Transverse colon (tissue), 4 donors: ENCODE data around the gene DPYD. TPM values are rescaled to one million over a fixed set of nuclear protein-coding genes. Genes with fewer than 3 reads are reported as not detected.

ENCODE experiments used
- DNase-seq: peaks from one replicate; pipeline ENCODE4 v3.0.0-alpha.2; 2019
- H3K27ac ChIP-seq, 4 donors: fragments of 200-600 bp; sonication (generic); 2 replicates each; pipeline ENCODE4 v1.5.1; 2016 to 2018; ENCODE audit warnings: inconsistent platforms in 4 of 4
- H3K27me3 ChIP-seq: fragments of 200-600 bp; sonication (generic); 2 replicates; pipeline ENCODE4 v1.5.1; 2017; ENCODE audit warnings: inconsistent platforms
- H3K36me3 ChIP-seq, 4 donors: fragments of 200-600 bp; sonication (generic); 2 replicates each; pipeline ENCODE4 v1.5.1; 2017 to 2019; ENCODE audit warnings: inconsistent platforms in 4 of 4
- H3K4me1 ChIP-seq, 4 donors: fragments of 200-600 bp; sonication (generic); 2 replicates each; pipeline ENCODE4 v1.5.1; 2017 to 2020; ENCODE audit warnings: inconsistent platforms in 4 of 4
- H3K4me3 ChIP-seq, 4 donors: fragments of 200-600 bp; sonication (generic); 1 replicate in 1 of 4; 2 replicates in 3 of 4; pipeline versions ENCODE4 v1.5.1 to v1.6.1; 2017 to 2019; ENCODE audit warnings: inconsistent platforms in 4 of 4
- H3K9me3 ChIP-seq, 2 donors: fragments of 200-600 bp; sonication (generic); 2 replicates each; pipeline ENCODE4 v1.5.1; 2017 to 2019; ENCODE audit warnings: inconsistent platforms in 2 of 2
- EP300 ChIP-seq: sonication (generic); formaldehyde crosslinking; IDR thresholded peaks from one replicate; pipeline ENCODE4 v1.6.1; 2017; ENCODE audit warnings: antibody characterized with exemption, low read depth
- POLR2A ChIP-seq: fragments of 450-650 bp; IDR thresholded peaks from one replicate; pipeline ENCODE4 v1.6.1; 2016; ENCODE audit warnings: antibody characterized with exemption, mild to moderate bottlenecking, moderate library complexity
- POLR2AphosphoS5 ChIP-seq, 3 donors: sonication (generic); formaldehyde crosslinking; IDR thresholded peaks; one replicate each; pipeline ENCODE4 v1.6.1; 2016; ENCODE audit warnings: antibody characterized with exemption in 3 of 3
- WGBS, 2 donors: methylation state at CpG; one replicate each; pipeline ENCODE4 v1.1.5; 2018; ENCODE audit warnings: low coverage in 1 of 2; 5-methylcytosine and 5-hydroxymethylcytosine counted together
- in situ Hi-C, 4 donors: fragments of 200-750 bp; cut with MboI; loops; one replicate each; pipeline versions ENCODE4 v1.15.0 to v1.15.1; 2017; ENCODE audit warnings: low sequenced_read_pairs in 3 of 4, low pct_ligation_motif_present in 1 of 4, low pct_unique_long_range_greater_than_20kb in 1 of 4
- intact Hi-C: fragments of 100-400 bp; cut with DNase I; formaldehyde crosslinking; loops from one replicate; pipeline ENCODE4 v1.15.1; 2023; ENCODE audit warnings: low total_unique reads
- total RNA-seq, 4 donors: library from RNA; depleted of rRNA; stranded (reverse); fragments of >200 nt; gene quantifications; one replicate each; pipeline ENCODE4 v1.1.0, GENCODE V29; 2016
- TF ChIP-seq, protein P1 (sequence below), 5 experiments: fragments of 200-600 bp in 3 of 5; fragments of 450-650 bp in 2 of 5; sonication (generic) in 3 of 5; IDR thresholded peaks; 1 replicate in 2 of 5; 2 replicates in 3 of 5; pipeline ENCODE4 v1.5.1; 2016 to 2017; ENCODE audit warnings: antibody characterized with exemption in 5 of 5, inconsistent platforms in 3 of 5, mild to moderate bottlenecking in 2 of 5, moderate library complexity in 1 of 5

DPYD gene
- total RNA-seq, 4 donors from 2014 or later, result 11.2 to 34.8 (median 26.0) TPM

GRCh38 chr1:97660431-97661105 lies 260.3 kb downstream of the DPYD start:
- no peaks in the 10 kb centered on the region for H3K9me3 ChIP-seq
- no peak for TF ChIP-seq EP300
- TF ChIP-seq, protein P1, sequence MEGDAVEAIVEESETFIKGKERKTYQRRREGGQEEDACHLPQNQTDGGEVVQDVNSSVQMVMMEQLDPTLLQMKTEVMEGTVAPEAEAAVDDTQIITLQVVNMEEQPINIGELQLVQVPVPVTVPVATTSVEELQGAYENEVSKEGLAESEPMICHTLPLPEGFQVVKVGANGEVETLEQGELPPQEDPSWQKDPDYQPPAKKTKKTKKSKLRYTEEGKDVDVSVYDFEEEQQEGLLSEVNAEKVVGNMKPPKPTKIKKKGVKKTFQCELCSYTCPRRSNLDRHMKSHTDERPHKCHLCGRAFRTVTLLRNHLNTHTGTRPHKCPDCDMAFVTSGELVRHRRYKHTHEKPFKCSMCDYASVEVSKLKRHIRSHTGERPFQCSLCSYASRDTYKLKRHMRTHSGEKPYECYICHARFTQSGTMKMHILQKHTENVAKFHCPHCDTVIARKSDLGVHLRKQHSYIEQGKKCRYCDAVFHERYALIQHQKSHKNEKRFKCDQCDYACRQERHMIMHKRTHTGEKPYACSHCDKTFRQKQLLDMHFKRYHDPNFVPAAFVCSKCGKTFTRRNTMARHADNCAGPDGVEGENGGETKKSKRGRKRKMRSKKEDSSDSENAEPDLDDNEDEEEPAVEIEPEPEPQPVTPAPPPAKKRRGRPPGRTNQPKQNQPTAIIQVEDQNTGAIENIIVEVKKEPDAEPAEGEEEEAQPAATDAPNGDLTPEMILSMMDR (IDR thresholded peaks at IDR 0.05), result no peak
- TF ChIP-seq POLR2AphosphoS5 (IDR thresholded peaks at IDR 0.05), result no peak
- TF ChIP-seq POLR2A, result no peak
- no peaks in the 10 kb centered on the region for H3K4me1 ChIP-seq
- H3K27me3 ChIP-seq, result no peaks in the 10 kb centered on the region
- H3K27ac ChIP-seq, result no peak overlapping the region
- H3K36me3 ChIP-seq, result no peaks in the 10 kb centered on the region
- H3K4me3 ChIP-seq, result no peak overlapping the region
- no peak for DNase-seq
- in situ Hi-C loops (no loop called here), intact Hi-C loops (no loop called here)
- 74 to 94% methylated on average over 2 of the region's 2 CpGs for WGBS, 2 donors

DNA sequence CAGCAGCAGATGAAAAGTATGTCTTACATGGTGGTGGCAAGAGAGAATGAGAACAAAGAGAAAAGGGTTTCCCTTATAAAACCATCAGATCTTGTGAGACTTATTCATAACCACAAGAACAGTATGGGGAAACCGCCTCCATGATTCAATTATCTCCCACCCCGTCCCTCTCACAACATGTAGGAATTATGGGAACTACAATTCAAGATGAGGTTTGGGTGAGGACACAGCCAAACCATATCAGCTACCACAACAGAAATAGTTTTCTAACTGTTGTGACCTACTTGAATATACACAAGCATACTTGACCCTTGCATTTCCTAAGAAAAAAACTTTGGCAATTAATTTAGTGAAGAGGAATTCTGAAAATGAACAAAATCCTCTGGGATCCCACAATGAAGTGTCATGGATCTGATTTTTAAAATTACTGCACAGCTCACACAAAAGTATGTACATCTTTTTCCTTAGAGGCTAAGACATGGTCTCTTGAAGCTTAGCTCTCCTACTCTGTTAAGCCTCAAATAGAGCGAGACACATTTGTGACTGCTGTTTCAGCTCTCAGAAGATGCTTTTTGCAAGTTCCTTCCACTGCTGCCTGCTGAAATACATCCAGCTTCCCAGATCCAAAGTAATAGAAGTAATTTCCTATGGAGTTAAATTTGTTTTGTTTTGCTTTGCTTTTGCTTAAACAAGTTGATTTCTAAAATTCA lies 265.8 kb downstream of the DPYD start:
- in situ Hi-C loops (no loop called here), intact Hi-C loops (no loop called here)
- 81 to 82% methylated on average over 2 to 3 of the region's 3 CpGs for WGBS, 2 donors
- no peak overlapping the region for H3K4me3 ChIP-seq
- TF ChIP-seq EP300, result no peak
- no peak for TF ChIP-seq POLR2AphosphoS5 (IDR thresholded peaks at IDR 0.05)
- TF ChIP-seq, protein P1 (IDR thresholded peaks at IDR 0.05), result no peak
- no peak for TF ChIP-seq POLR2A
- no peaks in the 10 kb centered on the region for H3K9me3 ChIP-seq
- no peaks in the 10 kb centered on the region for H3K27me3 ChIP-seq
- DNase-seq, result no peak
- no peaks in the 10 kb centered on the region for H3K4me1 ChIP-seq
- no peak overlapping the region for H3K27ac ChIP-seq
- no peaks in the 10 kb centered on the region for H3K36me3 ChIP-seq

- no peaks in the 10 kb centered on the region for H3K4me1 ChIP-seq
- 91 to 95% methylated on average over 3 of the region's 3 CpGs for WGBS, 2 donors
- no peak overlapping the region for H3K27ac ChIP-seq
- TF ChIP-seq POLR2A (no peak), EP300 (no peak), POLR2AphosphoS5 (IDR thresholded peaks at IDR 0.05) (no peak)
- TF ChIP-seq, protein P1 (IDR thresholded peaks at IDR 0.05), result no peak
- in situ Hi-C loops, result no loop called here
- peaks cover 4 to 11% of the 10 kb centered on the region in 2 donors for H3K9me3 ChIP-seq
- no peak for DNase-seq
- H3K27me3 ChIP-seq, result no peaks in the 10 kb centered on the region
- intact Hi-C loops, result no loop called here
- H3K36me3 ChIP-seq, result no peaks in the 10 kb centered on the region
- no peak overlapping the region for H3K4me3 ChIP-seq
Observed at GRCh38 chr1:97651250-97651649, 269.6 kb downstream of the DPYD start.

GRCh38 chr1:97649591-97649990 lies 271.2 kb downstream of the DPYD start:
- WGBS, 2 donors, result 78 to 81% methylated on average over 2 to 4 of the region's 4 CpGs
- Histone ChIP-seq H3K9me3 (peaks cover 10 to 19% of the 10 kb centered on the region in 2 donors), H3K4me1 (no peaks in the 10 kb centered on the region), H3K27me3 (no peaks in the 10 kb centered on the region), H3K4me3 (no peak overlapping the region), H3K36me3 (no peaks in the 10 kb centered on the region), H3K27ac (no peak overlapping the region)
- in situ Hi-C loops, result no loop called here
- TF ChIP-seq, protein P1 (IDR thresholded peaks at IDR 0.05), result no peak
- TF ChIP-seq POLR2AphosphoS5 (IDR thresholded peaks at IDR 0.05) (no peak), POLR2A (no peak), EP300 (no peak)
- no peak for DNase-seq
- intact Hi-C loops, result no loop called here
